Keratinocyte (primary cell): Measurements from ENCODE around the gene MCCD1. TPM values are rescaled to one million over a fixed set of nuclear protein-coding genes. Genes with fewer than 3 reads are reported as not detected.

Experiments
- DNase-seq: peaks from one replicate; pipeline ENCODE4 v3.0.0-alpha.2; 2011; ENCODE audit warnings: low read depth, missing footprints, low spot score
- FAIRE-seq: peaks from 2 replicates; lab custom pipeline; 2011; peaks lifted over from hg19 to GRCh38; lab: Jason Lieb, UNC
- H2AFZ ChIP-seq: 2 replicates; pipeline ENCODE4 v1.6.0; 2012; ENCODE audit warnings: low read length, control low read depth, inconsistent platforms; ENCODE audit not compliant: control insufficient read depth
- H3K27ac ChIP-seq: 2 replicates; pipeline ENCODE4 v1.5.1; 2011; ENCODE audit warnings: low read length; ENCODE audit not compliant: control insufficient read depth, insufficient read depth
- H3K27me3 ChIP-seq: 3 replicates; pipeline ENCODE4 v1.6.0; 2011; ENCODE audit warnings: low read length; ENCODE audit not compliant: control insufficient read depth, insufficient read depth; ENCODE audit errors: extremely low read depth
- H3K36me3 ChIP-seq, 2 experiments: 2 replicates in 1 of 2; 3 replicates in 1 of 2; pipeline ENCODE4 v1.5.1; 2011; ENCODE audit warnings: low read length in 2 of 2, mild to moderate bottlenecking in 1 of 2; ENCODE audit not compliant: control insufficient read depth in 2 of 2, insufficient read depth in 2 of 2; ENCODE audit errors: extremely low read depth in 1 of 2
- H3K4me1 ChIP-seq: 3 replicates; pipeline ENCODE4 v1.5.1; 2011; ENCODE audit warnings: low read length; ENCODE audit not compliant: control insufficient read depth, insufficient read depth; ENCODE audit errors: extremely low read depth
- H3K4me2 ChIP-seq: 3 replicates; pipeline ENCODE4 v1.6.0; 2011; ENCODE audit warnings: low read depth, low read length; ENCODE audit not compliant: control insufficient read depth, insufficient read depth; ENCODE audit errors: extremely low read depth
- H3K4me3 ChIP-seq, 3 experiments: fragments of 200-600 bp in 1 of 3; sonication (generic) in 1 of 3; 2 replicates in 2 of 3; 3 replicates in 1 of 3; pipeline ENCODE4 v1.5.1; 2011 to 2016; ENCODE audit warnings: low read length in 3 of 3, mild to moderate bottlenecking in 3 of 3, control low read depth in 2 of 3, inconsistent platforms in 1 of 3, low read depth in 1 of 3, mixed read lengths in 1 of 3, mixed run types in 1 of 3, moderate library complexity in 1 of 3; ENCODE audit not compliant: control insufficient read depth in 2 of 3, insufficient read depth in 2 of 3; ENCODE audit errors: extremely low read depth in 1 of 3
- H3K79me2 ChIP-seq: 2 replicates; pipeline ENCODE4 v1.6.0; 2012; ENCODE audit warnings: low read length; ENCODE audit not compliant: control insufficient read depth, insufficient read depth
- H3K9ac ChIP-seq: 3 replicates; pipeline ENCODE4 v1.6.0; 2011; ENCODE audit warnings: low read length; ENCODE audit not compliant: control insufficient read depth, insufficient read depth; ENCODE audit errors: extremely low read depth
- H3K9me1 ChIP-seq: 3 replicates; pipeline ENCODE4 v1.6.0; 2011; ENCODE audit warnings: low read length; ENCODE audit not compliant: control insufficient read depth, insufficient read depth; ENCODE audit errors: extremely low read depth
- H3K9me3 ChIP-seq: 2 replicates; pipeline ENCODE4 v1.5.1; 2012; ENCODE audit warnings: low read depth, low read length; ENCODE audit not compliant: control insufficient read depth
- H4K20me1 ChIP-seq: 3 replicates; pipeline ENCODE4 v1.6.0; 2011; ENCODE audit warnings: low read length; ENCODE audit not compliant: control insufficient read depth, insufficient read depth; ENCODE audit errors: extremely low read depth
- CTCF ChIP-seq, 3 experiments: IDR thresholded peaks in 1 of 3; conservative IDR thresholded peaks in 1 of 3; optimal IDR thresholded peaks in 1 of 3; 2 replicates in 2 of 3; 3 replicates in 1 of 3; pipeline versions ENCODE3 to v1.5.1; 2011; ENCODE audit warnings: low read length in 3 of 3, mild to moderate bottlenecking in 3 of 3, moderate library complexity in 2 of 3, control low read depth in 1 of 3, inconsistent platforms in 1 of 3; ENCODE audit not compliant: insufficient read depth in 2 of 3; ENCODE audit errors: extremely low read depth in 1 of 3
- EZH2 ChIP-seq: IDR thresholded peaks from one replicate; pipeline ENCODE4 v1.6.1; 2012; ENCODE audit warnings: inconsistent platforms, mild to moderate bottlenecking, low read length, moderate library complexity
- dilution Hi-C: fragments of 300-500 bp; cut with MboI; formaldehyde crosslinking; loops from one replicate; pipeline ENCODE4 v1.7.0; 2020; ENCODE audit warnings: low sequenced_read_pairs; ENCODE audit not compliant: extremely low pct_ligation_motif_present
- polyA plus RNA-seq, 5 experiments: library from polyadenylated mRNA; depleted of rRNA in 3 of 5; stranded (reverse) in 3 of 5; stranded (forward) in 1 of 5; unstranded in 1 of 5; fragments of >200 nt; gene quantifications; 1 replicate in 1 of 5; 2 replicates in 3 of 5; 3 replicates in 1 of 5; pipeline versions ENCODE4 v1.2.1 to v1.2.3, GENCODE V29; 2011 to 2012; ENCODE audit warnings: missing spikeins in 2 of 5, low read depth in 1 of 5, low replicate concordance in 1 of 5

Gene MCCD1
- polyA plus RNA-seq, 1 donor (not counting 4 experiments of a cell fraction or from before 2014, with no cell fraction given), result not detected

GRCh38 chr6:31533455-31533841 lies 4.7 kb downstream of the MCCD1 start:
- FAIRE-seq (no peak), DNase-seq (no peak)
- Histone ChIP-seq H4K20me1 (peaks cover 31% of the 10 kb centered on the region), H3K9me3 (no peaks in the 10 kb centered on the region), H3K27ac (no peak overlapping the region), H2AFZ (no peak overlapping the region), H3K79me2 (peaks cover 48% of the 10 kb centered on the region), H3K9me1 (no peaks in the 10 kb centered on the region), H3K36me3 (peaks cover 53 to 59% of the 10 kb centered on the region in 2 experiments), H3K27me3 (no peaks in the 10 kb centered on the region), H3K4me2 (no peak overlapping the region), H3K9ac (no peak overlapping the region), H3K4me3 (no peak overlapping the region), H3K4me1 (peaks cover 2% of the 10 kb centered on the region)
- dilution Hi-C loops, result no loop called here
- TF ChIP-seq EZH2 (no peak), CTCF (optimal IDR thresholded peaks at IDR 0.05 in 1 of 3, IDR thresholded peaks at IDR 0.05 in 1 of 3, conservative IDR thresholded peaks at IDR 0.05 in 1 of 3; ENCODE audit: extremely low read depth in 1 of 3, insufficient read depth in 2 of 3, low read length in 3 of 3) (no peak)

- no peak overlapping the region for H3K4me2 ChIP-seq
- no peak overlapping the region for H3K4me3 ChIP-seq
- H3K27ac ChIP-seq, result no peak overlapping the region
- no peak overlapping the region for H2AFZ ChIP-seq
- TF ChIP-seq EZH2, result no peak
- TF ChIP-seq CTCF (optimal IDR thresholded peaks at IDR 0.05 in 1 of 3, IDR thresholded peaks at IDR 0.05 in 1 of 3, conservative IDR thresholded peaks at IDR 0.05 in 1 of 3; ENCODE audit: extremely low read depth in 1 of 3, insufficient read depth in 2 of 3, low read length in 3 of 3), result no peak
- peaks cover 53 to 64% of the 10 kb centered on the region in 2 experiments for H3K36me3 ChIP-seq
- dilution Hi-C loops, result no loop called here
- H3K4me1 ChIP-seq, result peaks cover 8% of the 10 kb centered on the region
- no peaks in the 10 kb centered on the region for H3K9me3 ChIP-seq
- peaks cover 37% of the 10 kb centered on the region for H4K20me1 ChIP-seq
- no peak overlapping the region for H3K9ac ChIP-seq
- no peak for FAIRE-seq
- H3K9me1 ChIP-seq, result no peaks in the 10 kb centered on the region
- no peaks in the 10 kb centered on the region for H3K27me3 ChIP-seq
- DNase-seq, result no peak
- H3K79me2 ChIP-seq, result peaks cover 53% of the 10 kb centered on the region
These were observed 5.2 kb downstream of the MCCD1 start for GRCh38 chr6:31534011-31534410.
